ENCODE measurements around the gene PLEK. TPM values are rescaled to one million over a fixed set of nuclear protein-coding genes. Genes with fewer than 3 reads are reported as not detected.

PLEK gene
- total RNA-seq, 2 donors from 2014 or later, result not detected

- 40 to 57% methylated on average over 1 of the region's 1 CpG for WGBS, 2 experiments (ENCODE audit: insufficient coverage in 1 of 2, insufficient read length in 1 of 2)
- Histone ChIP-seq H3K27me3 (ENCODE audit: control insufficient read depth, insufficient read depth, low read length, poor library complexity, severe bottlenecking) (no peaks in the 10 kb centered on the region), H3K4me3 (ENCODE audit: low read length) (no peak overlapping the region), H3K27ac (ENCODE audit: low read depth, low read length) (no peak overlapping the region), H3K4me1 (ENCODE audit: control insufficient read depth, insufficient read depth, low read length) (no peaks in the 10 kb centered on the region), H3K36me3 (ENCODE audit: control insufficient read depth, insufficient read depth, low read length) (no peaks in the 10 kb centered on the region), H3K9ac (ENCODE audit: extremely low read depth, low read length, poor library complexity, severe bottlenecking) (no peak overlapping the region), H3K9me3 (ENCODE audit: control insufficient read depth, low read length) (no peaks in the 10 kb centered on the region)
- H3K27me3 Mint-ChIP-seq (ENCODE audit: insufficient read depth), result no peaks in the 10 kb centered on the region
- no peaks in the 10 kb centered on the region for H3K9me3 Mint-ChIP-seq
- H3K4me3 Mint-ChIP-seq, result no peak overlapping the region
- no peak overlapping the region for H3K27ac Mint-ChIP-seq
- DNase-seq, result no peak
- no peaks in the 10 kb centered on the region for H3K36me3 Mint-ChIP-seq (ENCODE audit: low read depth)
- TF ChIP-seq CTCF (conservative IDR thresholded peaks at IDR 0.05), result no peak
- no peaks in the 10 kb centered on the region for H3K4me1 Mint-ChIP-seq
Measured at GRCh38 chr2:68417926-68418325, 52.8 kb downstream of the PLEK start.

DNA sequence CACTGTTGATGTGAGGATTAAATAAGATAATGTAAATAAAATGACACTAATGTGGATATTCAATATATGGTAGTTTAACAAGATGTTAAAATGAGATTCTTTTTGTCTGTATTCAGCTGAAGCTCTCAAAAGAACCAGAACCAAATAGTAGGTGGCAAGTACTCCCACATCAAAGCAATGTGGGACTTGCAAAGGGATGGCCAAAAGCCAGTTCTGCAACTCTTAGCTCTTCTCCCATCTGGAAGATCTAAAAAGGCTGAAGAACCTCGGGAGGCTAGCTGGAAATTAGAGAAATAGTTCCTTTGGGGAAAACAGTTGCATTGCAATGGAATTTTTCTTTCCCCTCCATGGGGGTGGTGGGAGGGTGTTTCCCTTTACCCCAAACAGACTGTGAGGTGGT, 53.3 kb downstream of the PLEK start:
- H3K4me3 ChIP-seq (ENCODE audit: low read length), result no peak overlapping the region
- H3K27me3 ChIP-seq (ENCODE audit: control insufficient read depth, insufficient read depth, low read length, poor library complexity, severe bottlenecking), result no peaks in the 10 kb centered on the region
- H3K4me1 ChIP-seq (ENCODE audit: control insufficient read depth, insufficient read depth, low read length), result no peaks in the 10 kb centered on the region
- WGBS, 2 experiments (ENCODE audit: insufficient coverage in 1 of 2, insufficient read length in 1 of 2), result 81% methylated on average over 1 of the region's 1 CpG; no CpG with 5 or more reads in 1 of the 2 experiments
- H3K9me3 ChIP-seq (ENCODE audit: control insufficient read depth, low read length), result no peaks in the 10 kb centered on the region
- TF ChIP-seq CTCF (conservative IDR thresholded peaks at IDR 0.05), result no peak
- H3K4me1 Mint-ChIP-seq, result no peaks in the 10 kb centered on the region
- no peaks in the 10 kb centered on the region for H3K9me3 Mint-ChIP-seq
- H3K36me3 Mint-ChIP-seq (ENCODE audit: low read depth), result no peaks in the 10 kb centered on the region
- H3K27ac Mint-ChIP-seq, result no peak overlapping the region
- no peak for DNase-seq
- H3K4me3 Mint-ChIP-seq, result no peak overlapping the region
- H3K27ac ChIP-seq (ENCODE audit: low read depth, low read length), result no peak overlapping the region
- no peaks in the 10 kb centered on the region for H3K27me3 Mint-ChIP-seq (ENCODE audit: insufficient read depth)
- H3K9ac ChIP-seq (ENCODE audit: extremely low read depth, low read length, poor library complexity, severe bottlenecking), result no peak overlapping the region
- no peaks in the 10 kb centered on the region for H3K36me3 ChIP-seq (ENCODE audit: control insufficient read depth, insufficient read depth, low read length)

GRCh38 chr2:68418855-68419254, 53.8 kb downstream of the PLEK start:
- Mint-ChIP-seq H3K4me3 (no peak overlapping the region), H3K27ac (no peak overlapping the region)

More at GRCh38 chr2:68418855-68419254, 53.8 kb downstream of the PLEK start:
- Histone ChIP-seq H3K4me3 (ENCODE audit: low read length) (no peak overlapping the region), H3K27me3 (ENCODE audit: control insufficient read depth, insufficient read depth, low read length, poor library complexity, severe bottlenecking) (no peaks in the 10 kb centered on the region), H3K4me1 (ENCODE audit: control insufficient read depth, insufficient read depth, low read length) (no peaks in the 10 kb centered on the region), H3K36me3 (ENCODE audit: control insufficient read depth, insufficient read depth, low read length) (no peaks in the 10 kb centered on the region), H3K9me3 (ENCODE audit: control insufficient read depth, low read length) (no peaks in the 10 kb centered on the region), H3K27ac (ENCODE audit: low read depth, low read length) (no peak overlapping the region), H3K9ac (ENCODE audit: extremely low read depth, low read length, poor library complexity, severe bottlenecking) (no peak overlapping the region)
- WGBS, 2 experiments (ENCODE audit: insufficient coverage in 1 of 2, insufficient read length in 1 of 2), result 78 to 83% methylated on average over 1 to 3 of the region's 3 CpGs
- peak; percentile 75 for DNase-seq
- Mint-ChIP-seq H3K4me1 (no peaks in the 10 kb centered on the region), H3K36me3 (ENCODE audit: low read depth) (no peaks in the 10 kb centered on the region), H3K27me3 (ENCODE audit: insufficient read depth) (no peaks in the 10 kb centered on the region), H3K9me3 (no peaks in the 10 kb centered on the region)
- TF ChIP-seq CTCF (conservative IDR thresholded peaks at IDR 0.05), result peak; percentile 50
